Measurements from ENCODE around the gene DAPP1.

Gene DAPP1

GRCh38 chr4:99853999-99854398 is 37.4 kb downstream of the DAPP1 start:
- no peak overlapping the region for H3K27ac ChIP-seq
- TF ChIP-seq ZFX (IDR thresholded peaks at IDR 0.05) (no peak), CTCF (conservative IDR thresholded peaks at IDR 0.05) (no peak)

DNA sequence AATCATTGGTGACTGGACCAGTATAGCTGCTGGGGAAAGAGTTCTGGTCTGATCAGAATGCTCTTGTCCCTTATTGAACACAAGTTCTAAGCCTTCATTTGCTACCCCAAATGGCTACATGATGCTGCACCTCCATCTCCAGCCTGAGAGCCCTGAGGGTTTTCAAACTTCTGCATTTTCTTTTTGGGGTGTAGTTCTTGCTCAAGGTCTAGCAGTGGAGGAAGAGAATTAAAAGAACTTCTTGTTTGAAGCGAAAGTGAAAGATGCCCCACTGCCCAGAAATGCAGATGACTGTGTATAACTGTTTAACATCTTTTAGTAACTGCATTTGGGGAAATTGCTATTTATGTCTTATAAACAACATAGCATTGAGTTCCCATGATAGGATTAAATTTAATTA is 39.1 kb downstream of the DAPP1 start:
- H3K27ac ChIP-seq = no peak overlapping the region

GRCh38 chr4:99856166-99856565 is 39.5 kb downstream of the DAPP1 start:
- no peak for TF ChIP-seq ZFX (IDR thresholded peaks at IDR 0.05)
- no peak for TF ChIP-seq CTCF (conservative IDR thresholded peaks at IDR 0.05)
- no peak overlapping the region for H3K27ac ChIP-seq

More for the DNA sequence above, 39.1 kb downstream of the DAPP1 start:
- TF ChIP-seq CTCF (conservative IDR thresholded peaks at IDR 0.05) (no peak), ZFX (IDR thresholded peaks at IDR 0.05) (no peak)

- no peak overlapping the region for H3K27ac ChIP-seq
- no peak for TF ChIP-seq CTCF (conservative IDR thresholded peaks at IDR 0.05)
- no peak for TF ChIP-seq ZFX (IDR thresholded peaks at IDR 0.05)
Measured at GRCh38 chr4:99857307-99857706, 40.7 kb downstream of the DAPP1 start.

DNA sequence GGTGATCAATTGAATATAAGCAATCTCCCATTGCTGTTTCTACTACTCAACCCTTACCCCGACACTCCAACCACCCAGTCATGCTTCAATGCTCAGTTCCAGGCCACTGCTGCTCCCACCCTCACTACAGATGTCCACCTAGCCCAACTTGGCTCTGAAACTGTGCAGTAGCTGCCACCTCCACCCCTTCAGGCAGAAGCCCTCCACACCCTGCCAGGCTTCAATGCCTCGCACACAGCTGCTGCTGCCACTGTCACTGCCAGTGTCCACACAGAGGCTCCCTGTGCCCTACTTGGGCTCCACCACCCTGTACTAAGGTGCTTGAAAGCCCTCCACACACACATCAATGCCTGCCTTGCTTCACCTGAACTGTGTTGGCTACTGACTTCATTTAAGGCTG is 43.0 kb downstream of the DAPP1 start:
- H3K27ac ChIP-seq = no peak overlapping the region
- TF ChIP-seq CTCF (conservative IDR thresholded peaks at IDR 0.05) (no peak), ZFX (IDR thresholded peaks at IDR 0.05) (no peak)

GRCh38 chr4:99860521-99860920 is 43.9 kb downstream of the DAPP1 start:
- TF ChIP-seq ZFX (IDR thresholded peaks at IDR 0.05) (no peak), CTCF (conservative IDR thresholded peaks at IDR 0.05) (no peak)

DNA sequence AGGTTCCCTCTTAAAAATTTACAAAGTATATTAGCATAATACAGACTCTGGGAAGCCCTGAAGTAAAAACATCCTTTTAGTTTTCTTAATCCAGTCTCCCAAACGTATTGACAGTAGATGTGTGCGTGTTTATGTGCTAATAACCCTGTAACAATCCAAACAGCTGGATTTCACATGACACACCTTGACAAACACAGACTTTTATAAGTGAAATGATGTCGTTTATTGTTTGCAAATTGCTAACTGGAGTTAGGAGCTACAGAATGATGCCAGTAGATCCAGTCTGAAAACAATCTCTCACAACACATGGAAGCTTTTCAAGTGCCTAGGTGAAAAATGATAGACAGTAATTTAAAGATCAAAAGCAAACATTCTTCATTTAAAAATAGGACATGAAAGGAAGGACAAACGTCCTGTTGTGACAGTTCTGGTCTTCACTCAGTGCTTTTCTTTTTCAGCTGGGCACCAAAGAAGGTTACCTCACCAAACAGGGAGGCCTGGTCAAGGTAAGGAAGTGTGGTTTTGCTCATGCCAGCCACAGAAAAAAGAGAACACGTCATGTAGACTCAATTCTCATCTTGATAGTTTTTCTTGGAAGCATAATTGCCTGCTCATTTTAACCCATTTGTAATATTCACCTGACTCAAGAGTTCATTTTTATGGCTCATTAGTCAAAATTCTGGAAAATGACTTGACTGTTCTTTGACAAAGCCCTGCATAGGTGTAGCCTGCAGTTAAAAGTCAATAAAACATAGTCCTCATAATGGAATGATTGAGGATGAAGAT is 44.7 kb downstream of the DAPP1 start:
- no peak overlapping the region for H3K27ac ChIP-seq
- TF ChIP-seq CTCF (conservative IDR thresholded peaks at IDR 0.05) (no peak), ZFX (IDR thresholded peaks at IDR 0.05) (no peak)

More at GRCh38 chr4:99860521-99860920, 43.9 kb downstream of the DAPP1 start:
- H3K27ac ChIP-seq = no peak overlapping the region
